HepG2 (cell line): ENCODE data around the gene DHX34.

Experiments used
- CREB1 ChIP-seq, 2 experiments: fragments of 450-650 bp in 1 of 2; IDR thresholded peaks; 2 replicates each; pipeline ENCODE4 v1.6.1; 2016 to 2017; ENCODE audit warnings: control low read depth in 1 of 2, mild to moderate bottlenecking in 1 of 2, missing compliant biosample characterization in 1 of 2, missing genetic modification characterization in 1 of 2
- ELK4 ChIP-seq: sonication (generic); formaldehyde crosslinking; IDR thresholded peaks from 2 replicates; pipeline ENCODE4 v1.9.0; 2021; ENCODE audit warnings: missing genetic modification reagents, borderline replicate concordance
- EZH2 ChIP-seq: conservative IDR thresholded peaks from 2 replicates; pipeline ENCODE4 v1.6.1; 2012; ENCODE audit warnings: mild to moderate bottlenecking, low read depth, low read length, moderate library complexity
- MAFF ChIP-seq: IDR thresholded peaks from 2 replicates; pipeline ENCODE4 v1.6.1; 2011; ENCODE audit warnings: low read depth, low read length, improper control_type of control experiment
- POLR2A ChIP-seq, 2 experiments: IDR thresholded peaks; 2 replicates each; pipeline ENCODE4 v1.6.1; 2011; ENCODE audit warnings: low read depth in 2 of 2, low read length in 2 of 2, mild to moderate bottlenecking in 1 of 2, moderate library complexity in 1 of 2; ENCODE audit not compliant: insufficient read depth in 1 of 2
- RAD21 ChIP-seq: fragments of 450-650 bp; formaldehyde crosslinking; IDR thresholded peaks from 2 replicates; pipeline ENCODE4 v1.5.0; 2020; ENCODE audit warnings: mild to moderate bottlenecking
- ZNF142 ChIP-seq: sonication (generic); formaldehyde crosslinking; IDR thresholded peaks from 2 replicates; pipeline ENCODE4 v1.4.0; 2020; ENCODE audit warnings: missing genetic modification reagents
- ZNF33B ChIP-seq: sonication (generic); formaldehyde crosslinking; IDR thresholded peaks from 2 replicates; pipeline ENCODE4 v1.5.1; 2020; ENCODE audit warnings: mild to moderate bottlenecking, missing genetic modification reagents
- ZNF543 ChIP-seq: sonication (generic); formaldehyde crosslinking; IDR thresholded peaks from 2 replicates; pipeline ENCODE4 v1.4.0; 2020; ENCODE audit warnings: mild to moderate bottlenecking, missing genetic modification reagents
- ZXDC ChIP-seq: sonication (generic); formaldehyde crosslinking; IDR thresholded peaks from 2 replicates; pipeline ENCODE4 v1.5.0; 2020; ENCODE audit warnings: mild to moderate bottlenecking, missing genetic modification reagents
- TF ChIP-seq, protein P1 (sequence below): sonication (generic); formaldehyde crosslinking; IDR thresholded peaks from 2 replicates; pipeline ENCODE4 v1.5.0; 2020; ENCODE audit warnings: mild to moderate bottlenecking, missing genetic modification reagents, moderate library complexity
- TF ChIP-seq, protein P2 (sequence below), 2 experiments: sonication (generic) in 1 of 2; formaldehyde crosslinking in 1 of 2; IDR thresholded peaks; 2 replicates each; pipeline versions ENCODE4 v1.6.1 to v1.9.0; 2014 to 2022; ENCODE audit warnings: antibody characterized with exemption in 1 of 2, borderline replicate concordance in 1 of 2, inconsistent platforms in 1 of 2, low read depth in 1 of 2, missing genetic modification reagents in 1 of 2

DNA sequence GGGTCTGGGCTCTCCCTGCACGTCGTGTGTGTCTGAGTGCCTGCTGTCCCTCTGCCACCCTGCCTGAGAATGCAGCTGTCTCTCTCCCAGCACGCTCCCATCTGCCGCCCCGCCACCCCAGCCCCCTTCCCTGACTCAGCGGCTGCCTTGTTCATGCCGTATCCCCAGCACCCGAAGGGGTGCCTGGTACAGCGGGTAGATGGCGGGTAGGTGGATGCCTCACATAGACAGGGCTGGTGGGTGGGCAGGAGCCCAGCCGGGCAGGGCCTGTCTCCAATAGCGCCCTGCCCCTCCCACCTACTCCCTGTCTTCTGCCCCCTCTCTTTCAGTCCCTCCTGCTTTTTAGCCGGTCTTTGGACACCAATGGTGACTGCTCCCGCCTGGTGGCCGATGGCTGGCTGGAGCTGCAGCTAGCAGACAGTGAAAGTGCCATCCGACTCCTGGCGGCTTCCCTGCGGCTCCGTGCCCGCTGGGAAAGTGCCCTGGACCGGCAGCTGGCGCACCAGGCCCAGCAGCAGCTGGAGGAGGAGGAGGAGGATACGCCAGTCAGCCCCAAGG is 30.3 kb downstream of the DHX34 start:
- TF ChIP-seq POLR2A (IDR thresholded peaks at IDR 0.05; ENCODE audit: insufficient read depth in 1 of 2, low read depth in 2 of 2, low read length in 2 of 2): no peak
- TF ChIP-seq, protein P1, sequence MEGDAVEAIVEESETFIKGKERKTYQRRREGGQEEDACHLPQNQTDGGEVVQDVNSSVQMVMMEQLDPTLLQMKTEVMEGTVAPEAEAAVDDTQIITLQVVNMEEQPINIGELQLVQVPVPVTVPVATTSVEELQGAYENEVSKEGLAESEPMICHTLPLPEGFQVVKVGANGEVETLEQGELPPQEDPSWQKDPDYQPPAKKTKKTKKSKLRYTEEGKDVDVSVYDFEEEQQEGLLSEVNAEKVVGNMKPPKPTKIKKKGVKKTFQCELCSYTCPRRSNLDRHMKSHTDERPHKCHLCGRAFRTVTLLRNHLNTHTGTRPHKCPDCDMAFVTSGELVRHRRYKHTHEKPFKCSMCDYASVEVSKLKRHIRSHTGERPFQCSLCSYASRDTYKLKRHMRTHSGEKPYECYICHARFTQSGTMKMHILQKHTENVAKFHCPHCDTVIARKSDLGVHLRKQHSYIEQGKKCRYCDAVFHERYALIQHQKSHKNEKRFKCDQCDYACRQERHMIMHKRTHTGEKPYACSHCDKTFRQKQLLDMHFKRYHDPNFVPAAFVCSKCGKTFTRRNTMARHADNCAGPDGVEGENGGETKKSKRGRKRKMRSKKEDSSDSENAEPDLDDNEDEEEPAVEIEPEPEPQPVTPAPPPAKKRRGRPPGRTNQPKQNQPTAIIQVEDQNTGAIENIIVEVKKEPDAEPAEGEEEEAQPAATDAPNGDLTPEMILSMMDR: no peak
- TF ChIP-seq RAD21: no peak
- TF ChIP-seq EZH2: no peak
- TF ChIP-seq ELK4 (CRISPR knock-in tag): no peak
- TF ChIP-seq ZNF33B (CRISPR knock-in tag): no peak
- TF ChIP-seq CREB1 (IDR thresholded peaks at IDR 0.05): no peak
- no peak for TF ChIP-seq CREB1 (CRISPR knock-in tag; IDR thresholded peaks at IDR 0.05)
- no peak for TF ChIP-seq ZXDC (CRISPR knock-in tag)
- no peak for TF ChIP-seq ZNF543 (CRISPR knock-in tag)
- TF ChIP-seq ZNF142 (CRISPR knock-in tag): no peak
- no peak for TF ChIP-seq MAFF
- TF ChIP-seq, protein P2, sequence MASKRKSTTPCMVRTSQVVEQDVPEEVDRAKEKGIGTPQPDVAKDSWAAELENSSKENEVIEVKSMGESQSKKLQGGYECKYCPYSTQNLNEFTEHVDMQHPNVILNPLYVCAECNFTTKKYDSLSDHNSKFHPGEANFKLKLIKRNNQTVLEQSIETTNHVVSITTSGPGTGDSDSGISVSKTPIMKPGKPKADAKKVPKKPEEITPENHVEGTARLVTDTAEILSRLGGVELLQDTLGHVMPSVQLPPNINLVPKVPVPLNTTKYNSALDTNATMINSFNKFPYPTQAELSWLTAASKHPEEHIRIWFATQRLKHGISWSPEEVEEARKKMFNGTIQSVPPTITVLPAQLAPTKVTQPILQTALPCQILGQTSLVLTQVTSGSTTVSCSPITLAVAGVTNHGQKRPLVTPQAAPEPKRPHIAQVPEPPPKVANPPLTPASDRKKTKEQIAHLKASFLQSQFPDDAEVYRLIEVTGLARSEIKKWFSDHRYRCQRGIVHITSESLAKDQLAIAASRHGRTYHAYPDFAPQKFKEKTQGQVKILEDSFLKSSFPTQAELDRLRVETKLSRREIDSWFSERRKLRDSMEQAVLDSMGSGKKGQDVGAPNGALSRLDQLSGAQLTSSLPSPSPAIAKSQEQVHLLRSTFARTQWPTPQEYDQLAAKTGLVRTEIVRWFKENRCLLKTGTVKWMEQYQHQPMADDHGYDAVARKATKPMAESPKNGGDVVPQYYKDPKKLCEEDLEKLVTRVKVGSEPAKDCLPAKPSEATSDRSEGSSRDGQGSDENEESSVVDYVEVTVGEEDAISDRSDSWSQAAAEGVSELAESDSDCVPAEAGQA (IDR thresholded peaks at IDR 0.05; ENCODE audit: low read depth): no peak
- TF ChIP-seq, protein P2 (CRISPR knock-in tag; IDR thresholded peaks at IDR 0.05; ENCODE audit: borderline replicate concordance): no peak
